ENCODE results near the gene TMPRSS15.

TMPRSS15 gene

DNA sequence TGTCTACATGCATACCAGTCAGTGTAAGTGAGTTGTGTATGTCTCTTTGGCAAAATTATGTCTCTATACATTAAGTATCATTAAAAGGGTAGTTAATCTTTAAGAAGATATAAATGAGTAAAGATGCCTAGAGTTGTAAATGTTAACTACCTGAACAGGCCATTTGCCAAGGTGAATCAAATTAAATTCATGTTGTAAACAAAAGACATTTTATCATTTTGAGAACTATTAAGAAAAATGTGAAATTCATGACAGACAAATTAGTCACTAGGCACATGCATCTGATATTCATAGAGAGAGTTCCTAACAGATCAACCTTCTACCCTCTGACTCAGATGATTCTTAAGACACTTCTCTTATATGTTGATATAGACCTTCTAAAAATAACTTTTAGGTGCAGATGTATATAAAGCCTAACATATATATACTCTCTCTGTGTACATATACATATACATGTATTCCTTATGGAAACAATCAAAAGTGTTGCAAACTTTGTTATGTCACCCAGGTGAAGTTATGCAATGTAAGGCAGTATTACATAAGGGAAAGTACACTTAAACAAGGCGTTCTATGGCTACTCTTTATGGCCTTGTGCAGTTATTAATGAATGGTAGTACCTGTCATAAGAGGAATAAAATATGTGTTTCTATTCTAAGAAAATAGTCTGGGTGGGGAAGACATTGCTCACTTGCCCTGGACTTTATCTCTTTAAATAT lies at the start of gene TMPRSS15:
TSS of gene TMPRSS15 (minus strand) at position 51 of the 716 bp plus-strand sequence. CDS start 163 bp downstream, outside the sequence.
- DNase-seq (ENCODE audit: insufficient read length, low spot score) (no peak), FAIRE-seq (peak; percentile 21)
- TF ChIP-seq, protein P1, sequence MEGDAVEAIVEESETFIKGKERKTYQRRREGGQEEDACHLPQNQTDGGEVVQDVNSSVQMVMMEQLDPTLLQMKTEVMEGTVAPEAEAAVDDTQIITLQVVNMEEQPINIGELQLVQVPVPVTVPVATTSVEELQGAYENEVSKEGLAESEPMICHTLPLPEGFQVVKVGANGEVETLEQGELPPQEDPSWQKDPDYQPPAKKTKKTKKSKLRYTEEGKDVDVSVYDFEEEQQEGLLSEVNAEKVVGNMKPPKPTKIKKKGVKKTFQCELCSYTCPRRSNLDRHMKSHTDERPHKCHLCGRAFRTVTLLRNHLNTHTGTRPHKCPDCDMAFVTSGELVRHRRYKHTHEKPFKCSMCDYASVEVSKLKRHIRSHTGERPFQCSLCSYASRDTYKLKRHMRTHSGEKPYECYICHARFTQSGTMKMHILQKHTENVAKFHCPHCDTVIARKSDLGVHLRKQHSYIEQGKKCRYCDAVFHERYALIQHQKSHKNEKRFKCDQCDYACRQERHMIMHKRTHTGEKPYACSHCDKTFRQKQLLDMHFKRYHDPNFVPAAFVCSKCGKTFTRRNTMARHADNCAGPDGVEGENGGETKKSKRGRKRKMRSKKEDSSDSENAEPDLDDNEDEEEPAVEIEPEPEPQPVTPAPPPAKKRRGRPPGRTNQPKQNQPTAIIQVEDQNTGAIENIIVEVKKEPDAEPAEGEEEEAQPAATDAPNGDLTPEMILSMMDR (IDR thresholded peaks at IDR 0.05; ENCODE audit: insufficient read depth, missing control alignments) = no peak

- FAIRE-seq = peak; percentile 41
These were observed 48.1 kb upstream of the TMPRSS15 start for GRCh38 chr21:18451670-18452069.

DNA sequence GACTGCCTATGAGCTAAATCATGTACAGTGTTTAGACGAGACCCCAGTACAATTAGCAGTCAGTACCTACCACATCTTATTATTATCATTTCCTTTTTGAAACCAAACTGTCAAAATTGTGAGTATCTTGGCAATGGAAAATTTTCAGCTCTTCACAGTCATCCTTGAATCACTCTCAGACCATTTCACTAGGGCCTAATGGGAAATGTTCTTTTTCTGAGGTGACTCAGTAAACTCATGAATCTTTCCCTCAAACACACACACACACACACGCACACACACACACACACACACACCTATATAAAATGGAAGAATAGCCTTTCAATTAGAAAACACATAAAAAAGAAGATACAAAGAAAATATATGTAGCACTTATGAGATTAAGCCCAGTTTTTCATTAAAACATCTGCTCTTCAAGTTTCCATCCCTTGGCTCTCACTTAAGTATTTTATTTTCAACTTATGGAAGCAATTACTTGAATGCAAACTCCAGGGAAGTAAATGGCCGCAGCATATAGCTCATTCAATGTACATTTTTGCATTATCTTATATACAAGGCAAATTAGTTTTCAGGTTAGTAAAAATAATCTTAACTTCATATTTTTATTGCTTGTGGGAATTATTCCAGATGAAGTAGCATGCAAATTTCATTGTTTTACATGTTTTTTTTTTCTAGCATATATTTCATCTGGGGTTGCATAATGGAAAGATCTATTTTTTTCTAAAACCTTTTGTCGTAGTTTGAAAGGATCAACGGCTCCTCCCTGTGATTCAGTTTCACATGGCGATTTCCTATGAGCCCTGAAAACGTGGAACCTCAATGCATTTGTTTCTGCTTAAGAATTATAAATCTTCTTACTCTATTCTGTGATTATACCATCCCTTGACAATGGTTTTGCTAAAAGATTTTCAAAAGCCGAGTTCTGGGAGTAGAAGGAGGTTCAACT lies 46.3 kb upstream of the TMPRSS15 start:
- no peak for FAIRE-seq
- TF ChIP-seq, protein P1 (IDR thresholded peaks at IDR 0.05; ENCODE audit: insufficient read depth, missing control alignments) = no peak
- no peak for DNase-seq (ENCODE audit: insufficient read length, low spot score)

More at GRCh38 chr21:18451670-18452069, 48.1 kb upstream of the TMPRSS15 start:
- TF ChIP-seq, protein P1 (IDR thresholded peaks at IDR 0.05; ENCODE audit: insufficient read depth, missing control alignments) = no peak
- DNase-seq (ENCODE audit: insufficient read length, low spot score) = no peak

GRCh38 chr21:18443701-18444100 lies 40.1 kb upstream of the TMPRSS15 start:
- TF ChIP-seq, protein P1 (IDR thresholded peaks at IDR 0.05; ENCODE audit: insufficient read depth, missing control alignments) = no peak
- FAIRE-seq = no peak
- no peak for DNase-seq (ENCODE audit: insufficient read length, low spot score)

DNA sequence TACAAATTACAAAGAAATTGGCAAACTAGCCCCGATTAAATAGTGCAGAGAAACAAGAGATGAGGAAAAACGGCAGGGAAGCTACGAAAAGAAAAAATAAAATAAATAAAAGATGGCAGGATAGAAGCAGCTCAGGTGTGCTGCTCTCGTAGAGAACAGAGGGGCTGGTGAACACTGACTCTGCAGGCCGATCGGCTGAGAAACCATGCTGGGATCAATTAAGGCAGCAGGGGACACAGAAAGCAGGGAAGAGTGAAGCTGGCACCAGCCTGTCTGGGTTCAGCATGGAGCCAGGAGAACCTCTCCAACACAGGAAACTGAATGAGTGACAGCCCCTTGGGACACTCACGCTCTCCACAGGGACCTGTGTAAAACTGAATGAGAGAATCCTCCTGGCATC lies 39.5 kb upstream of the TMPRSS15 start:
- FAIRE-seq (no peak), DNase-seq (ENCODE audit: insufficient read length, low spot score) (no peak)
- TF ChIP-seq, protein P1 (IDR thresholded peaks at IDR 0.05; ENCODE audit: insufficient read depth, missing control alignments) = no peak

GRCh38 chr21:18430341-18430740 lies 26.8 kb upstream of the TMPRSS15 start:
- FAIRE-seq (no peak), DNase-seq (ENCODE audit: insufficient read length, low spot score) (no peak)
- TF ChIP-seq, protein P1 (IDR thresholded peaks at IDR 0.05; ENCODE audit: insufficient read depth, missing control alignments) = no peak

All from D721Med (cell line).